Measurements from ENCODE around the gene FGF12.

GRCh38 chr3:192444791-192445106 is 282.6 kb downstream of the FGF12 start:
- TF ChIP-seq CTCF (IDR thresholded peaks at IDR 0.05), result no peak
- TF ChIP-seq POLR2A (IDR thresholded peaks at IDR 0.05), result no peak
- TF ChIP-seq EP300 (IDR thresholded peaks at IDR 0.05), result no peak

Data from tibial nerve (tissue), 4 donors.